ENCODE measurements around the gene P2RY13.

Gene P2RY13

DNA sequence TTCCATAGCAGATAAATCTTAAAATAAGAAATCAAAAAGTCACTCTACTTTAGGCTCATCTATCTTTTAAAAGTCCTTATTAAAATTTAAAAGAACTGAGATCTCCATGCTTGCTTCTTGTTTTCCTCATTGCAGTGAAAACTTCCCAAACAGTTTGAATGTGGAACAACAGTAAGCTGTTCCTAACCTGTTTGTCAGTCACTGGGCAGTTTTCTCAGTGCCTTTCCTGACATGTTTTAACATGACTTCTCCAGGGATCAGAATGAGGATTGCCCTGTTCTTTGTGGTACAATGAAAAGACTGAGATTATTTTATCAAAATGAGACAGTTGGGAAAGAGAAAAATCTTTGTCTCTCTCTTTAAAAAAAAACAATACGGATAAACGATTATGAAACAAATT, 13.5 kb downstream of the P2RY13 start:
- Histone ChIP-seq H3K79me2 (ENCODE audit: insufficient read depth, low read length) (no peaks in the 10 kb centered on the region), H3K4me2 (ENCODE audit: low read depth, low read length, poor library complexity, severe bottlenecking) (no peak overlapping the region), H3K36me3 (ENCODE audit: insufficient read depth, low read length) (peaks cover 10% of the 10 kb centered on the region; the same call in 1 of the 2 replicates), H3F3A (ENCODE audit: low read depth) (no peaks in the 10 kb centered on the region), H4K20me1 (ENCODE audit: insufficient read depth, low read length, poor library complexity, severe bottlenecking) (no peaks in the 10 kb centered on the region), H3K9me3 (ENCODE audit: insufficient read depth, low read depth, low read length) (no peaks in the 10 kb centered on the region), H3K4me1 (ENCODE audit: insufficient read depth, low read length, poor library complexity, severe bottlenecking) (peaks cover 4% of the 10 kb centered on the region), H3K9me2 (replicated peaks; ENCODE audit: low read depth, low read length) (no peaks in the 10 kb centered on the region), H3K9ac (ENCODE audit: low read depth, low read length, poor library complexity, severe bottlenecking) (no peak overlapping the region), H3K4me3 (ENCODE audit: low read length, poor library complexity, severe bottlenecking) (no peak overlapping the region), H2AFZ (ENCODE audit: low read length) (no peak overlapping the region), H3K27me3 (ENCODE audit: insufficient read depth, low read length, poor library complexity, severe bottlenecking) (no peaks in the 10 kb centered on the region)
- TF ChIP-seq, protein P1, sequence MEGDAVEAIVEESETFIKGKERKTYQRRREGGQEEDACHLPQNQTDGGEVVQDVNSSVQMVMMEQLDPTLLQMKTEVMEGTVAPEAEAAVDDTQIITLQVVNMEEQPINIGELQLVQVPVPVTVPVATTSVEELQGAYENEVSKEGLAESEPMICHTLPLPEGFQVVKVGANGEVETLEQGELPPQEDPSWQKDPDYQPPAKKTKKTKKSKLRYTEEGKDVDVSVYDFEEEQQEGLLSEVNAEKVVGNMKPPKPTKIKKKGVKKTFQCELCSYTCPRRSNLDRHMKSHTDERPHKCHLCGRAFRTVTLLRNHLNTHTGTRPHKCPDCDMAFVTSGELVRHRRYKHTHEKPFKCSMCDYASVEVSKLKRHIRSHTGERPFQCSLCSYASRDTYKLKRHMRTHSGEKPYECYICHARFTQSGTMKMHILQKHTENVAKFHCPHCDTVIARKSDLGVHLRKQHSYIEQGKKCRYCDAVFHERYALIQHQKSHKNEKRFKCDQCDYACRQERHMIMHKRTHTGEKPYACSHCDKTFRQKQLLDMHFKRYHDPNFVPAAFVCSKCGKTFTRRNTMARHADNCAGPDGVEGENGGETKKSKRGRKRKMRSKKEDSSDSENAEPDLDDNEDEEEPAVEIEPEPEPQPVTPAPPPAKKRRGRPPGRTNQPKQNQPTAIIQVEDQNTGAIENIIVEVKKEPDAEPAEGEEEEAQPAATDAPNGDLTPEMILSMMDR (conservative IDR thresholded peaks at IDR 0.05; ENCODE audit: low read length), result no peak
- no peak for TF ChIP-seq EZH2phosphoT487 (IDR thresholded peaks at IDR 0.05; ENCODE audit: borderline replicate concordance)

DNA sequence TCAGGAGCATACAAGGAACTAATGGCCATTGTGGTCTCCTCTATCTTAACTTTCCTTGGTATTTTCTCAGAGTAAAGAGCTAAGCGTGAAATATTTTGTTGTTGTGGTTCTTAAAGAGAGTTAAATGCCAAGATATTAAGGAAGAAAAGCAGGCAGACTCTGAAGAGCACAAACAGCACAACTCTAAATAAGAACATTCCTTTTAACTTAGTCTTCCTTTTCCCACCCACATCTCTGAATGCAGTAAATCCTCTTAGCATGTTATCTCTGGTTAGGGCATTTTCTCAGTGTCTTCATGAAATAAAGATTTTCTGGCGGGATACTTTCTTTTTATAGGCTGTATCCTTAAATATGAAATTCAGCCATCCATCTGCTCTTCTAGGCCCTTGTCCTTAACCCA, 14.2 kb downstream of the P2RY13 start:
- TF ChIP-seq, protein P1 (conservative IDR thresholded peaks at IDR 0.05; ENCODE audit: low read length), result no peak
- TF ChIP-seq EZH2phosphoT487 (IDR thresholded peaks at IDR 0.05; ENCODE audit: borderline replicate concordance), result no peak
- no peak overlapping the region for H2AFZ ChIP-seq (ENCODE audit: low read length)
- no peaks in the 10 kb centered on the region for H4K20me1 ChIP-seq (ENCODE audit: insufficient read depth, low read length, poor library complexity, severe bottlenecking)
- no peak overlapping the region for H3K4me3 ChIP-seq (ENCODE audit: low read length, poor library complexity, severe bottlenecking)
- H3F3A ChIP-seq (ENCODE audit: low read depth), result no peaks in the 10 kb centered on the region
- no peak overlapping the region for H3K4me2 ChIP-seq (ENCODE audit: low read depth, low read length, poor library complexity, severe bottlenecking)
- no peaks in the 10 kb centered on the region for H3K79me2 ChIP-seq (ENCODE audit: insufficient read depth, low read length)
- peaks cover 10% of the 10 kb centered on the region; the same call in 1 of the 2 replicates for H3K36me3 ChIP-seq (ENCODE audit: insufficient read depth, low read length)
- H3K9ac ChIP-seq (ENCODE audit: low read depth, low read length, poor library complexity, severe bottlenecking), result no peak overlapping the region
- no peaks in the 10 kb centered on the region for H3K4me1 ChIP-seq (ENCODE audit: insufficient read depth, low read length, poor library complexity, severe bottlenecking)
- no peaks in the 10 kb centered on the region for H3K27me3 ChIP-seq (ENCODE audit: insufficient read depth, low read length, poor library complexity, severe bottlenecking)
- no peaks in the 10 kb centered on the region for H3K9me3 ChIP-seq (ENCODE audit: insufficient read depth, low read depth, low read length)
- no peaks in the 10 kb centered on the region for H3K9me2 ChIP-seq (replicated peaks; ENCODE audit: low read depth, low read length)

DNA sequence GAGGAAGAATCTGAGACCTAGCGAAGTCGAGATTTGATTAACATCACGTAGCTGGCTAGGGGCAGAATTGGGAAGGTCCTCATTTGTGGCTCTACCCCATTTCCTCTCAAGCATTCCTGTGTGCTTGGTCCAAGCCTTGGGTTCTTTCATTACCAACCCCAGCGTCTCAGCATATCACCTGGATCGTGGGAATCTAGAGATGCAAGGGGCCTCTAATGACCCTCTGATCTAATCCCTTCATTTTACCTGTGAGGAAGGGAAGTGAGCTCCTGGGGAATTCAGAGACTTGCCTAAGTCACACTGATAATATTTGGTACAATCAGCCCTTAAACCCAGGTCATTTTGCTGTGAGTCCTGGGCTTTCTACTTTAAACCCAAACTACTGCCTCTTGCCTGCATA, 14.8 kb downstream of the P2RY13 start:
- Histone ChIP-seq H3K9ac (ENCODE audit: low read depth, low read length, poor library complexity, severe bottlenecking) (no peak overlapping the region), H3K9me2 (replicated peaks; ENCODE audit: low read depth, low read length) (no peaks in the 10 kb centered on the region), H3K4me2 (ENCODE audit: low read depth, low read length, poor library complexity, severe bottlenecking) (no peak overlapping the region), H4K20me1 (ENCODE audit: insufficient read depth, low read length, poor library complexity, severe bottlenecking) (no peaks in the 10 kb centered on the region), H3K79me2 (ENCODE audit: insufficient read depth, low read length) (no peaks in the 10 kb centered on the region), H3K9me3 (ENCODE audit: insufficient read depth, low read depth, low read length) (no peaks in the 10 kb centered on the region), H3K4me3 (ENCODE audit: low read length, poor library complexity, severe bottlenecking) (no peak overlapping the region), H3F3A (ENCODE audit: low read depth) (no peaks in the 10 kb centered on the region), H3K27me3 (ENCODE audit: insufficient read depth, low read length, poor library complexity, severe bottlenecking) (no peaks in the 10 kb centered on the region), H3K36me3 (ENCODE audit: insufficient read depth, low read length) (peaks cover 10% of the 10 kb centered on the region; the same call in 1 of the 2 replicates), H3K4me1 (ENCODE audit: insufficient read depth, low read length, poor library complexity, severe bottlenecking) (no peaks in the 10 kb centered on the region), H2AFZ (ENCODE audit: low read length) (no peak overlapping the region)
- TF ChIP-seq EZH2phosphoT487 (IDR thresholded peaks at IDR 0.05; ENCODE audit: borderline replicate concordance), result no peak
- TF ChIP-seq, protein P1 (conservative IDR thresholded peaks at IDR 0.05; ENCODE audit: low read length), result no peak
